A549 (cell line): ENCODE data around the gene HHIPL2. TPM values are rescaled to one million over a fixed set of nuclear protein-coding genes. Genes with fewer than 3 reads are reported as not detected.

Source experiments
- ATAC-seq, 2 experiments: fragments of 200-7000 bp in 1 of 2; fragments of >200 bp in 1 of 2; cut with Nextera tagmentation in 1 of 2; cut with Tn5 transposase in 1 of 2; 3 replicates each; pipeline versions ENCODE4 v1.8.0 to v1.9.1; 2018 to 2020; ENCODE audit warnings: mild to moderate bottlenecking in 1 of 2, moderate library complexity in 1 of 2
- CTCF ChIA-PET: fragments of 300-600 bp; sonication (Branson Sonifier 250); formaldehyde crosslinking; extraction: SDS; loops from one replicate; lab custom pipeline; 2021; ENCODE audit warnings: antibody characterized with exemption, inconsistent platforms; lab: Yijun Ruan, JAX
- POLR2A ChIA-PET: fragments of 350-600 bp; formaldehyde crosslinking; extraction: SDS; loops from one replicate; lab custom pipeline; 2021; ENCODE audit warnings: antibody characterized with exemption, inconsistent platforms; lab: Yijun Ruan, JAX
- DNase-seq, 2 experiments: peaks; one replicate each; pipeline versions ENCODE4 v3.0.0 to v3.0.0-alpha.2; 2011 to 2016; ENCODE audit warnings: low read depth in 1 of 2, low spot score in 1 of 2
- FAIRE-seq: peaks from 2 replicates; lab custom pipeline; 2011; peaks lifted over from hg19 to GRCh38; lab: Jason Lieb, UNC
- H3K27ac ChIP-seq, 2 experiments: fragments of >200 bp; sonication (Bioruptor Twin); formaldehyde crosslinking; 3 replicates each; pipeline ENCODE4 v1.5.1; 2016 to 2017
- H3K4me1 ChIP-seq: fragments of >200 bp; sonication (Bioruptor Twin); formaldehyde crosslinking; 3 replicates; pipeline ENCODE4 v1.6.1; 2016
- H3K4me2 ChIP-seq: fragments of >200 bp; sonication (Bioruptor Twin); formaldehyde crosslinking; 3 replicates; pipeline ENCODE4 v1.6.1; 2016
- H3K4me3 ChIP-seq: fragments of >200 bp; sonication (Bioruptor Twin); formaldehyde crosslinking; 3 replicates; pipeline ENCODE4 v1.5.1; 2016
- H3K9me3 ChIP-seq: fragments of >200 bp; sonication (Bioruptor Twin); formaldehyde crosslinking; 3 replicates; pipeline ENCODE4 v1.6.1; 2016
- CHD2 ChIP-seq: fragments of 150-350 bp; IDR thresholded peaks from 2 replicates; pipeline ENCODE4 v1.6.1; 2014; ENCODE audit warnings: low read length; ENCODE audit not compliant: partially characterized antibody
- EHF ChIP-seq: fragments of 250-450 bp; sonication (Bioruptor Pico); IDR thresholded peaks from 2 replicates; pipeline ENCODE4 v1.5.0; 2020; ENCODE audit warnings: mild to moderate bottlenecking
- ESRRA ChIP-seq: fragments of 150-350 bp; IDR thresholded peaks from 2 replicates; pipeline ENCODE4 v1.6.1; 2014; ENCODE audit warnings: mild to moderate bottlenecking, low read length, borderline replicate concordance
- FOSL2 ChIP-seq, 2 experiments: fragments of 450-650 bp in 1 of 2; fragments of >200 bp in 1 of 2; sonication (Bioruptor Twin) in 1 of 2; formaldehyde crosslinking; IDR thresholded peaks; 2 replicates each; pipeline versions ENCODE4 v1.5.0 to v1.6.1; 2016 to 2020; ENCODE audit warnings: mild to moderate bottlenecking in 1 of 2, moderate library complexity in 1 of 2
- JUN ChIP-seq, 2 experiments: fragments of >200 bp; sonication (Bioruptor Twin); formaldehyde crosslinking; IDR thresholded peaks; 2 replicates in 1 of 2; 3 replicates in 1 of 2; pipeline ENCODE4 v1.6.1; 2016 to 2017
- JUNB ChIP-seq: fragments of >200 bp; sonication (Bioruptor Twin); formaldehyde crosslinking; IDR thresholded peaks from 2 replicates; pipeline ENCODE4 v1.6.1; 2016
- MYC ChIP-seq: IDR thresholded peaks from 2 replicates; pipeline ENCODE4 v1.6.1; 2012; ENCODE audit warnings: mild to moderate bottlenecking, inconsistent platforms, low read length, improper control_type of control experiment, borderline replicate concordance
- NR3C1 ChIP-seq: fragments of >200 bp; sonication (Bioruptor Twin); formaldehyde crosslinking; IDR thresholded peaks from 3 replicates; pipeline ENCODE4 v1.6.1; 2017
- PHF8 ChIP-seq: fragments of 200-600 bp; sonication (generic); IDR thresholded peaks from 2 replicates; pipeline ENCODE4 v1.6.1; 2016; ENCODE audit warnings: low read depth, mild to moderate bottlenecking, antibody characterized with exemption, moderate library complexity, borderline replicate concordance
- POLR2A ChIP-seq: IDR thresholded peaks from 2 replicates; pipeline ENCODE4 v1.6.1; 2012; ENCODE audit warnings: mild to moderate bottlenecking, low read length
- POLR2AphosphoS2 ChIP-seq: conservative IDR thresholded peaks from 2 replicates; pipeline ENCODE4 v1.6.1; 2012; ENCODE audit warnings: low read length, improper control_type of control experiment, inconsistent platforms
- RAD21 ChIP-seq, 2 experiments: fragments of >200 bp in 1 of 2; sonication (Bioruptor Twin) in 1 of 2; formaldehyde crosslinking in 1 of 2; IDR thresholded peaks in 1 of 2; conservative IDR thresholded peaks in 1 of 2; 2 replicates in 1 of 2; 3 replicates in 1 of 2; pipeline ENCODE4 v1.6.1; 2012 to 2018; ENCODE audit warnings: inconsistent platforms in 1 of 2
- RARB ChIP-seq: fragments of 250-450 bp; sonication (Bioruptor Pico); IDR thresholded peaks from 2 replicates; pipeline ENCODE4 v1.8.0; 2021; ENCODE audit warnings: mild to moderate bottlenecking, moderate library complexity
- RNF2 ChIP-seq: fragments of 200-600 bp; sonication (generic); IDR thresholded peaks from 2 replicates; pipeline ENCODE4 v1.6.1; 2016; ENCODE audit warnings: low read depth, mild to moderate bottlenecking, antibody characterized with exemption, moderate library complexity, borderline replicate concordance
- ZFP36 ChIP-seq: fragments of 450-650 bp; IDR thresholded peaks from 2 replicates; pipeline ENCODE4 v1.6.1; 2014; ENCODE audit warnings: borderline replicate concordance; ENCODE audit not compliant: partially characterized antibody
- ZSCAN20 ChIP-seq: fragments of 250-450 bp; sonication (Bioruptor Pico); IDR thresholded peaks from 2 replicates; pipeline ENCODE4 v1.8.0; 2022; ENCODE audit warnings: mild to moderate bottlenecking, moderate library complexity
- WGBS: methylation state at CpG from one replicate; pipeline ENCODE4 v1.1.6; 2017; ENCODE audit errors: missing lambda C conversion rate; 5-methylcytosine and 5-hydroxymethylcytosine counted together
- polyA plus RNA-seq, 4 experiments: library from polyadenylated mRNA; depleted of rRNA in 3 of 4; stranded (reverse); fragments of >200 nt; fragmentation: RNase III in 1 of 4; extraction: RNeasy Plus Mini Kit Qiagen cat#74134 plus additional on column Dnase treatment in 1 of 4; gene quantifications; 2 replicates in 3 of 4; 3 replicates in 1 of 4; pipeline ENCODE4 v1.2.3, GENCODE V29; 2011 to 2017
- TF ChIP-seq, protein P1 (sequence below): fragments of >200 bp; sonication (Bioruptor Twin); formaldehyde crosslinking; IDR thresholded peaks from 3 replicates; pipeline ENCODE4 v1.6.1; 2016
- TF ChIP-seq, protein P2 (sequence below): fragments of 250-450 bp; sonication (Bioruptor Pico); IDR thresholded peaks from 2 replicates; pipeline ENCODE4 v1.5.0; 2020; ENCODE audit warnings: low read depth, mild to moderate bottlenecking, moderate library complexity
- TF ChIP-seq, protein P3 (sequence below): fragments of >200 bp; sonication (Bioruptor Twin); formaldehyde crosslinking; IDR thresholded peaks from 2 replicates; pipeline ENCODE4 v1.6.1; 2016
- TF ChIP-seq, protein P4 (sequence below): IDR thresholded peaks from 2 replicates; pipeline ENCODE4 v1.6.1; 2012; ENCODE audit warnings: low read depth, borderline replicate concordance
- TF ChIP-seq, protein P5 (sequence below): fragments of 450-650 bp; IDR thresholded peaks from 2 replicates; pipeline ENCODE4 v1.6.1; 2014; ENCODE audit warnings: antibody characterized with exemption

HHIPL2 gene
- polyA plus RNA-seq, 2 of the 4 experiments (the other 2 are of a cell fraction) = 16.6 to 19.6 TPM

DNA sequence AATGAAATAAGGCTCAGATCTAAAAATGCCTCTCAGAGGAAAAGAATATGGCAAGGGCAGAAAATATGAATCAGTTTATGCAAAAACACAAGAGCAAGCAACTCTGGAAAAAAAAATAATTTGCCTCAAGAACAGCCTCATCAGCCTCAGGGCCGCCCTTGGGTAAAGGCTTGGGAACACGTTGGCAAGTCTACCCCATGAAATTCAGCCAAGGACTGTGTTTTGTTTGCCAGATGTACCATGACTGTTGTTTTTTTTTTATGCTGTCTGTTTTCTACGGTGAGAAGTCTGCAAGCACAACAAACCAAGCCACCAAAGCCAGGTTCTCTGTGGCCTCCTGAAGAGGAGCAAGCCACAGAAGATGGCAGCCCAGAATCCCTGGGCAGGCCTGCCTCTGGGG, 18.0 kb downstream of the HHIPL2 start (continued):
- TF ChIP-seq MYC = no peak
- TF ChIP-seq RNF2 = no peak
- TF ChIP-seq EHF = no peak
- no peak for TF ChIP-seq RARB
- no peak for TF ChIP-seq POLR2A

DNA sequence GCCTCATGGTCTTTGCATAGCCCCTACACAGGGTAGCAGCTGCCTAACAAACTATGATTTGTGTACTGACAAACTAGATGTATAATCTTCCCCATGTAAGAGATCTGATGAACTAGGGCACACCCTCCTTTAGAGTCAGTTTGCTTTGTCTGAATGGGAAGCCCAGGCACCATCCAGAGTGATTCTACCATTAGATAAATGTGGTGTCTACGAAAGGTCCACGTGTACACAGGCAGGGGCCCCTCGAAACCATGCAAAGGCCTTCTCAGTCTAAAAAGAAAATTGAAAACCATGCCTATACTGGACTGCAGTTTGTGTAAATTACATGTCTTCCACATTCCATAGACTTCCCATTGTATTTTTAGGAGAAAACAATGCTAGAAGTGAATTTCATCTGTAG, 18.7 kb downstream of the HHIPL2 start:
- Histone ChIP-seq H3K4me2 (no peak overlapping the region), H3K4me3 (no peak overlapping the region), H3K4me1 (peaks cover 2% of the 10 kb centered on the region; the same call in 1 of the 3 replicates), H3K9me3 (no peaks in the 10 kb centered on the region), H3K27ac (no peak overlapping the region)
- TF ChIP-seq FOSL2 (IDR thresholded peaks at IDR 0.05) (no peak), FOSL2 (CRISPR knock-in tag; IDR thresholded peaks at IDR 0.05) (no peak), NR3C1 (no peak)
- ATAC-seq = no peak
- no peak for DNase-seq
- CTCF ChIA-PET = no interaction called here
- FAIRE-seq = no peak
- POLR2A ChIA-PET = no interaction called here
- 73% methylated on average over 3 of the region's 3 CpGs for WGBS

DNA sequence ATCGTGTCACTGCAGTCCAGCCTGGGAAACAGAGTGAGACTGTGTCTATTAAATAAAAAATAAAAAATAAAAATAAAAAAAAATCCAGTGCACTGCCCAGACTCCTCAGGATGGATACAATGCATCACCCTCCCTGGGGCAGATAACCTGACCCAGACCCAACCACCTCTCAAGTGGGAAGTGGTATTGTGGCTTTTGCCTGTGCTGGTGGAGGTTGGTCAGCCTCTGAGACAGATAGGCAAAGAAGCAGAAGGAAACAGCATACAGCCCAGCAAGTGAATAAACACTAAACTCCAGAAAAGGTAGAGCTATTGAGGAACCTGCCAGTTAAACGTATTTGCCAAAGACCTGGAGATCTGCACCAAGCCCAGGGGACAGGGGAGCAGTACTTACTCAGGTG, 22.0 kb downstream of the HHIPL2 start:
- TF ChIP-seq ZFP36 = no peak
- TF ChIP-seq, protein P1, sequence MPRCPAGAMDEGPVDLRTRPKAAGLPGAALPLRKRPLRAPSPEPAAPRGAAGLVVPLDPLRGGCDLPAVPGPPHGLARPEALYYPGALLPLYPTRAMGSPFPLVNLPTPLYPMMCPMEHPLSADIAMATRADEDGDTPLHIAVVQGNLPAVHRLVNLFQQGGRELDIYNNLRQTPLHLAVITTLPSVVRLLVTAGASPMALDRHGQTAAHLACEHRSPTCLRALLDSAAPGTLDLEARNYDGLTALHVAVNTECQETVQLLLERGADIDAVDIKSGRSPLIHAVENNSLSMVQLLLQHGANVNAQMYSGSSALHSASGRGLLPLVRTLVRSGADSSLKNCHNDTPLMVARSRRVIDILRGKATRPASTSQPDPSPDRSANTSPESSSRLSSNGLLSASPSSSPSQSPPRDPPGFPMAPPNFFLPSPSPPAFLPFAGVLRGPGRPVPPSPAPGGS = no peak
- no peak for TF ChIP-seq RARB
- no peak for TF ChIP-seq JUN (IDR thresholded peaks at IDR 0.05)
- no peak for TF ChIP-seq CHD2
- TF ChIP-seq, protein P2, sequence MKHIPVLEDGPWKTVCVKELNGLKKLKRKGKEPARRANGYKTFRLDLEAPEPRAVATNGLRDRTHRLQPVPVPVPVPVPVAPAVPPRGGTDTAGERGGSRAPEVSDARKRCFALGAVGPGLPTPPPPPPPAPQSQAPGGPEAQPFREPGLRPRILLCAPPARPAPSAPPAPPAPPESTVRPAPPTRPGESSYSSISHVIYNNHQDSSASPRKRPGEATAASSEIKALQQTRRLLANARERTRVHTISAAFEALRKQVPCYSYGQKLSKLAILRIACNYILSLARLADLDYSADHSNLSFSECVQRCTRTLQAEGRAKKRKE (CRISPR knock-in tag) = no peak
- TF ChIP-seq, protein P3, sequence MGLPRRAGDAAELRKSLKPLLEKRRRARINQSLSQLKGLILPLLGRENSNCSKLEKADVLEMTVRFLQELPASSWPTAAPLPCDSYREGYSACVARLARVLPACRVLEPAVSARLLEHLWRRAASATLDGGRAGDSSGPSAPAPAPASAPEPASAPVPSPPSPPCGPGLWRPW = no peak
- no peak for TF ChIP-seq ZSCAN20
- TF ChIP-seq NR3C1 = no peak
- no peak for TF ChIP-seq ESRRA
- TF ChIP-seq, protein P4, sequence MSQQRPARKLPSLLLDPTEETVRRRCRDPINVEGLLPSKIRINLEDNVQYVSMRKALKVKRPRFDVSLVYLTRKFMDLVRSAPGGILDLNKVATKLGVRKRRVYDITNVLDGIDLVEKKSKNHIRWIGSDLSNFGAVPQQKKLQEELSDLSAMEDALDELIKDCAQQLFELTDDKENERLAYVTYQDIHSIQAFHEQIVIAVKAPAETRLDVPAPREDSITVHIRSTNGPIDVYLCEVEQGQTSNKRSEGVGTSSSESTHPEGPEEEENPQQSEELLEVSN = no peak
- no peak for TF ChIP-seq POLR2AphosphoS2
- TF ChIP-seq, protein P5, sequence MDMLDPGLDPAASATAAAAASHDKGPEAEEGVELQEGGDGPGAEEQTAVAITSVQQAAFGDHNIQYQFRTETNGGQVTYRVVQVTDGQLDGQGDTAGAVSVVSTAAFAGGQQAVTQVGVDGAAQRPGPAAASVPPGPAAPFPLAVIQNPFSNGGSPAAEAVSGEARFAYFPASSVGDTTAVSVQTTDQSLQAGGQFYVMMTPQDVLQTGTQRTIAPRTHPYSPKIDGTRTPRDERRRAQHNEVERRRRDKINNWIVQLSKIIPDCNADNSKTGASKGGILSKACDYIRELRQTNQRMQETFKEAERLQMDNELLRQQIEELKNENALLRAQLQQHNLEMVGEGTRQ = no peak
- no peak for TF ChIP-seq RAD21 (conservative IDR thresholded peaks at IDR 0.05 in 1 of 2, IDR thresholded peaks at IDR 0.05 in 1 of 2)
- TF ChIP-seq JUNB = no peak
- TF ChIP-seq MYC = no peak
- no peak for TF ChIP-seq PHF8
- Histone ChIP-seq H3K4me2 (no peak overlapping the region), H3K9me3 (no peaks in the 10 kb centered on the region), H3K4me3 (no peak overlapping the region), H3K4me1 (peaks cover 35% of the 10 kb centered on the region), H3K27ac (no peak overlapping the region)
- FAIRE-seq = no peak
- ChIA-PET POLR2A (no interaction called here), CTCF (interaction anchor here (0.6 kb wide), 1 partner anchor 1715 kb away, joined by 3 read pairs; no protein-coding TSS in a partner anchor)
- DNase-seq = no peak
- 81% methylated on average over 2 of the region's 2 CpGs for WGBS
- ATAC-seq = no peak
